ENCODE measurements around the gene CDK14.

DNA sequence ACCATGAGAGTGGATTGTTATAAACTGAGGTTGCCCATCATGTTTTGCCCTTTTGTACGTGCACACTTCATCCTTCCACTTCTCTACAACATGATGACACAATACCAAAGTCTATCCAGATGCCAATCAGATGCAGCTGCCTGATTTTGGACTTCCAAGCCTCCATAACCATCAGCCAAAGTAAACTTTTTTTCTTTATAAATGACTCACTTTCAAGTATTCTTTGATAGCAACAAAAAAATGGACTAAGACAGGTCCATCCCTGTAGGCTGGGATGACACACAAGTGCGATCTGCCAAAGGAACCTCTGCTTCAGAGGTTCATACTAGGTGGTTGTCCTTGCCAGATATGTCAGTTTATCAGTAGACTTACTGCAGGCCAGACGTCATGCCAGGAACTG, 347.9 kb downstream of the CDK14 start:
- TF ChIP-seq, protein P1, sequence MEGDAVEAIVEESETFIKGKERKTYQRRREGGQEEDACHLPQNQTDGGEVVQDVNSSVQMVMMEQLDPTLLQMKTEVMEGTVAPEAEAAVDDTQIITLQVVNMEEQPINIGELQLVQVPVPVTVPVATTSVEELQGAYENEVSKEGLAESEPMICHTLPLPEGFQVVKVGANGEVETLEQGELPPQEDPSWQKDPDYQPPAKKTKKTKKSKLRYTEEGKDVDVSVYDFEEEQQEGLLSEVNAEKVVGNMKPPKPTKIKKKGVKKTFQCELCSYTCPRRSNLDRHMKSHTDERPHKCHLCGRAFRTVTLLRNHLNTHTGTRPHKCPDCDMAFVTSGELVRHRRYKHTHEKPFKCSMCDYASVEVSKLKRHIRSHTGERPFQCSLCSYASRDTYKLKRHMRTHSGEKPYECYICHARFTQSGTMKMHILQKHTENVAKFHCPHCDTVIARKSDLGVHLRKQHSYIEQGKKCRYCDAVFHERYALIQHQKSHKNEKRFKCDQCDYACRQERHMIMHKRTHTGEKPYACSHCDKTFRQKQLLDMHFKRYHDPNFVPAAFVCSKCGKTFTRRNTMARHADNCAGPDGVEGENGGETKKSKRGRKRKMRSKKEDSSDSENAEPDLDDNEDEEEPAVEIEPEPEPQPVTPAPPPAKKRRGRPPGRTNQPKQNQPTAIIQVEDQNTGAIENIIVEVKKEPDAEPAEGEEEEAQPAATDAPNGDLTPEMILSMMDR (IDR thresholded peaks at IDR 0.05), result no peak
- TF ChIP-seq POLR2A (IDR thresholded peaks at IDR 0.05), result no peak
